ENCODE data around the gene RNF212.

DNA sequence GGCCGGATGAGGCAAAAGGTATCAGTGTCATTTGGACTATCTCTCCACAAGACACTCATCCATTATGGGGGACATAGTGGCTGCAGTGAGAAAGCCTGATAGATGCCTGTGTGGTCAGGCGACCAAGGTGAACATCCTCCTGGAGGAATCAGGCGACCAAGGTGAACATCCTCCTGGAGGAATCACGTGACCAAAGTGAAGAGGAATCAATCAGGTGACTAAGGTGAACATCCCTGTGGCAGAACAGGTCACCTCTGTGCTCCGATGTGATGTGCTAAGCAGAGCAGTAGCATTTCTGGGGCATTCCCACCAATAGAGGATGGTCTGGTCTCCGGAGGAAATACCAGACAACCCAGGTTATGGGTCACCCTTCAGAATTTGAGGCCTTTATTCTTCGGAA is 44.0 kb downstream of the RNF212 start:
- no peak for TF ChIP-seq CTCF (IDR thresholded peaks at IDR 0.05)
- TF ChIP-seq POLR2A (IDR thresholded peaks at IDR 0.05) = no peak

Measured in thyroid gland (tissue), 4 donors.